Mucosa of descending colon (tissue), 3 donors: Measurements from ENCODE around the gene CDC5L. TPM values are rescaled to one million over a fixed set of nuclear protein-coding genes. Genes with fewer than 3 reads are reported as not detected.

Source experiments
- ATAC-seq: fragments of 200-7000 bp; cut with Tn5 transposase; one replicate; pipeline ENCODE4 v1.9.1; 2020; ENCODE audit warnings: mild to moderate bottlenecking, moderate library complexity
- DNase-seq, 3 donors: peaks; one replicate each; pipeline ENCODE4 v3.0.0-alpha.2; 2020
- H3K36me3 ChIP-seq: fragments of 200-600 bp; one replicate; pipeline ENCODE4 v1.8.0; 2021; ENCODE audit warnings: low read depth, mild to moderate bottlenecking
- H3K4me1 ChIP-seq: fragments of 200-600 bp; one replicate; pipeline ENCODE4 v1.8.0; 2021; ENCODE audit warnings: low read depth, mild to moderate bottlenecking
- H3K4me3 ChIP-seq: fragments of 200-600 bp; one replicate; pipeline ENCODE4 v1.8.0; 2021; ENCODE audit warnings: mild to moderate bottlenecking
- H3K9me3 ChIP-seq: fragments of 200-600 bp; one replicate; pipeline ENCODE4 v1.8.0; 2021; ENCODE audit warnings: mild to moderate bottlenecking
- CTCF ChIP-seq: fragments of 200-600 bp; IDR thresholded peaks from one replicate; pipeline ENCODE4 v1.8.0; 2022; ENCODE audit warnings: antibody characterized with exemption, mild to moderate bottlenecking
- intact Hi-C, 2 donors: fragments of 100-400 bp; cut with DNase I in 1 of 2; cut with micrococcal nuclease in 1 of 2; formaldehyde crosslinking; loops; one replicate each; pipeline versions ENCODE4 v1.11.0 to v1.11.1; 2022; cut with DNase I, micrococcal nuclease
- total RNA-seq, 3 donors: library from RNA; stranded (reverse); fragmentation: NEBNext Ultra II Directional in 2 of 3; extraction: Animal tissue kit (Norgen Biotek cat#: 25700) in 2 of 3; gene quantifications; one replicate each; pipeline versions ENCODE4 v1.2.1 to v1.2.4, GENCODE V29; 2021 to 2023
- donor health status: DM: no; HTN: no; CAD: no; lungs with moderate emphysema.
- donor health status: DM: no; HTN: no; CAD: no.
- donor health status: DM: no; HTN: yes; CAD: no.

CDC5L gene
- total RNA-seq, 3 donors from 2014 or later = 16.9 to 20.7 (median 17.8) TPM

- Histone ChIP-seq H3K36me3 (no peaks in the 10 kb centered on the region), H3K4me3 (no peak overlapping the region), H3K4me1 (no peaks in the 10 kb centered on the region), H3K9me3 (no peaks in the 10 kb centered on the region)
- TF ChIP-seq CTCF = no peak
- DNase-seq = no peak
- no peak for ATAC-seq
- intact Hi-C loops = no loop called here
Measured at GRCh38 chr6:44363377-44363926, 24.1 kb upstream of the CDC5L start.

GRCh38 chr6:44366781-44367180 lies 20.7 kb upstream of the CDC5L start:
- Histone ChIP-seq H3K36me3 (no peaks in the 10 kb centered on the region), H3K4me1 (no peaks in the 10 kb centered on the region), H3K9me3 (no peaks in the 10 kb centered on the region), H3K4me3 (no peak overlapping the region)
- no peak for ATAC-seq
- no peak for DNase-seq
- intact Hi-C loops = no loop called here
- no peak for TF ChIP-seq CTCF

- Histone ChIP-seq H3K4me3 (no peak overlapping the region), H3K4me1 (no peaks in the 10 kb centered on the region), H3K36me3 (no peaks in the 10 kb centered on the region), H3K9me3 (no peaks in the 10 kb centered on the region)
- DNase-seq (no peak), ATAC-seq (no peak)
- no peak for TF ChIP-seq CTCF
- intact Hi-C loops = no loop called here
Measured at GRCh38 chr6:44367681-44368080, 19.8 kb upstream of the CDC5L start.

GRCh38 chr6:44373051-44373450 lies 14.5 kb upstream of the CDC5L start:
- DNase-seq (no peak), ATAC-seq (no peak)
- no peaks in the 10 kb centered on the region for H3K36me3 ChIP-seq
- no peaks in the 10 kb centered on the region for H3K4me1 ChIP-seq
- no peak for TF ChIP-seq CTCF
- intact Hi-C loops = no loop called here
- no peak overlapping the region for H3K4me3 ChIP-seq
- H3K9me3 ChIP-seq = no peaks in the 10 kb centered on the region

- ATAC-seq (no peak), DNase-seq (no peak)
- no peaks in the 10 kb centered on the region for H3K36me3 ChIP-seq
- no peak for TF ChIP-seq CTCF
- intact Hi-C loops = no loop called here
- H3K4me3 ChIP-seq = no peak overlapping the region
- H3K9me3 ChIP-seq = no peaks in the 10 kb centered on the region
- no peaks in the 10 kb centered on the region for H3K4me1 ChIP-seq
Measured at GRCh38 chr6:44373787-44374186, 13.7 kb upstream of the CDC5L start.

GRCh38 chr6:44375071-44375470 lies 12.4 kb upstream of the CDC5L start:
- Histone ChIP-seq H3K9me3 (no peaks in the 10 kb centered on the region), H3K4me1 (no peaks in the 10 kb centered on the region), H3K36me3 (no peaks in the 10 kb centered on the region), H3K4me3 (no peak overlapping the region)
- no peak for TF ChIP-seq CTCF
- DNase-seq = no peak
- intact Hi-C loops = no loop called here
- ATAC-seq = no peak
